Heart left ventricle (tissue), 16 donors: Measurements from ENCODE around the gene HNF1B. TPM values are rescaled to one million over a fixed set of nuclear protein-coding genes. Genes with fewer than 3 reads are reported as not detected.
A peak's percentile ranks its signal among the peaks of the same experiment; 100 is the strongest.

Experiments used
- ATAC-seq, 4 donors: fragments of 200-7000 bp; cut with Tn5 transposase; one replicate each; pipeline ENCODE4 v1.9.1; 2020 to 2022; ENCODE audit warnings: moderate library complexity in 4 of 4, mild to moderate bottlenecking in 3 of 4, moderate number of reproducible peaks in 1 of 4
- DNase-seq, 5 donors: peaks; one replicate each; pipeline ENCODE4 v3.0.0-alpha.2; 2020
- H3K27ac ChIP-seq, 12 donors: fragments of 200-600 bp; sonication (generic) in 4 of 12; one replicate each; pipeline versions ENCODE4 v1.5.0 to v1.8.0; 2016 to 2022; ENCODE audit warnings: mild to moderate bottlenecking in 2 of 12
- H3K27me3 ChIP-seq, 9 donors: fragments of 200-600 bp; sonication (generic) in 2 of 9; one replicate each; pipeline versions ENCODE4 v1.5.1 to v1.8.0; 2016 to 2022; ENCODE audit warnings: mild to moderate bottlenecking in 3 of 9
- H3K36me3 ChIP-seq, 9 donors: fragments of 200-600 bp; sonication (generic) in 2 of 9; one replicate each; pipeline versions ENCODE4 v1.5.0 to v1.8.0; 2018 to 2022; ENCODE audit warnings: mild to moderate bottlenecking in 2 of 9
- H3K4me1 ChIP-seq, 12 donors: fragments of 200-600 bp; sonication (generic) in 4 of 12; one replicate each; pipeline versions ENCODE4 v1.5.0 to v1.8.0; 2016 to 2022; ENCODE audit warnings: mild to moderate bottlenecking in 3 of 12
- H3K4me3 ChIP-seq, 12 donors: fragments of 200-600 bp; sonication (generic) in 4 of 12; one replicate each; pipeline versions ENCODE4 v1.5.0 to v1.8.0; 2017 to 2022; ENCODE audit warnings: mild to moderate bottlenecking in 9 of 12, moderate library complexity in 4 of 12
- H3K9me3 ChIP-seq, 12 donors: fragments of 200-600 bp; sonication (generic) in 4 of 12; one replicate each; pipeline versions ENCODE4 v1.5.0 to v1.8.0; 2016 to 2022; ENCODE audit warnings: mild to moderate bottlenecking in 1 of 12
- POLR2A ChIP-seq, 2 donors: fragments of 450-650 bp; IDR thresholded peaks; one replicate each; pipeline ENCODE4 v1.6.1; 2017; ENCODE audit warnings: antibody characterized with exemption in 2 of 2, mild to moderate bottlenecking in 2 of 2, moderate library complexity in 2 of 2
- WGBS, 4 donors: extraction: QIAGEN DNeasy Blood & Tissue Kit in 2 of 4; methylation state at CpG; one replicate each; pipeline versions ENCODE4 v1.1.5 to v1.1.7; 2013 to 2018; 5-methylcytosine and 5-hydroxymethylcytosine counted together
- intact Hi-C, 10 donors: fragments of 100-400 bp; cut with DNase I; formaldehyde crosslinking; loops; one replicate each; pipeline versions ENCODE4 v1.11.1 to v1.14.2; 2022
- polyA plus RNA-seq, 2 donors: library from polyadenylated mRNA; stranded (reverse); fragments of 200-250 nt; gene quantifications; one replicate each; pipeline ENCODE4 v1.2.3, GENCODE V29; 2013
- total RNA-seq, 9 donors: library from RNA; depleted of rRNA in 2 of 9; stranded (reverse); fragments of >200 nt in 2 of 9; fragmentation: NEBNext Ultra II Directional in 3 of 9; extraction: Animal tissue kit (Norgen Biotek cat#: 25700) in 3 of 9; gene quantifications; one replicate each; pipeline versions ENCODE4 v1.1.0 to v1.2.4, GENCODE V29; 2016 to 2023
- TF ChIP-seq, protein P1 (sequence below), 12 donors: fragments of 200-600 bp; sonication (generic) in 4 of 12; IDR thresholded peaks; one replicate each; pipeline versions ENCODE4 v1.5.0 to v1.8.0; 2018 to 2022; ENCODE audit warnings: antibody characterized with exemption in 12 of 12, mild to moderate bottlenecking in 5 of 12
- donor health status: ischemic (EF 13 %, LVEDD 7.1; RV severe dilation, severe dysfunction).
- donor health status: healthy with polysubstance abuse.
- donor health status: DM: no; HTN: yes; CAD: no.
- donor health status: DM: no; HTN: no; CAD: no.
- donor health status: ischemic (EF 25% LVEDD 6.9; RV normal size, moderate dysfunction).
- donor health status: ischemic (EF 25% LVEDD 5.7; RV mildly dilated, moderate dysfunction).
- donor health status: healthy.
- donor health status: DM: yes; HTN: yes; CAD: no.
- donor health status: ischemic (EF 35%, LVEDD 5.7; RV mildly dilated, moderate dysfunction).
- donor health status: nonischemic (EF 11% LVEDD 7.7; RV severe dilation, severe dysfunction).
- donor health status: DM: yes; HTN: yes; CAD: no.
- donor health status: PGD.
- donor health status: ischemic (EF 29% LVEDD 5.4; RV normal size, mild dysfunction).
- donor health status: nonischemic (EF 23%, LVEDD 6.1; RV moderate dilation, normal function).

HNF1B gene
- total and polyA plus RNA-seq, 11 donors = not detected

- H3K4me3 ChIP-seq = peak overlapping the region in 11 of 12 donors; percentile 69 to 97 (median 80)
- peaks cover 0 to 16% (median 0%) of the 10 kb centered on the region in 9 donors for H3K27me3 ChIP-seq
- intact Hi-C loops = loop anchor here in 1 of 10 donors (10.0 kb wide), 1 partner anchor 181 kb away; no protein-coding TSS in a partner anchor
- TF ChIP-seq, protein P1, sequence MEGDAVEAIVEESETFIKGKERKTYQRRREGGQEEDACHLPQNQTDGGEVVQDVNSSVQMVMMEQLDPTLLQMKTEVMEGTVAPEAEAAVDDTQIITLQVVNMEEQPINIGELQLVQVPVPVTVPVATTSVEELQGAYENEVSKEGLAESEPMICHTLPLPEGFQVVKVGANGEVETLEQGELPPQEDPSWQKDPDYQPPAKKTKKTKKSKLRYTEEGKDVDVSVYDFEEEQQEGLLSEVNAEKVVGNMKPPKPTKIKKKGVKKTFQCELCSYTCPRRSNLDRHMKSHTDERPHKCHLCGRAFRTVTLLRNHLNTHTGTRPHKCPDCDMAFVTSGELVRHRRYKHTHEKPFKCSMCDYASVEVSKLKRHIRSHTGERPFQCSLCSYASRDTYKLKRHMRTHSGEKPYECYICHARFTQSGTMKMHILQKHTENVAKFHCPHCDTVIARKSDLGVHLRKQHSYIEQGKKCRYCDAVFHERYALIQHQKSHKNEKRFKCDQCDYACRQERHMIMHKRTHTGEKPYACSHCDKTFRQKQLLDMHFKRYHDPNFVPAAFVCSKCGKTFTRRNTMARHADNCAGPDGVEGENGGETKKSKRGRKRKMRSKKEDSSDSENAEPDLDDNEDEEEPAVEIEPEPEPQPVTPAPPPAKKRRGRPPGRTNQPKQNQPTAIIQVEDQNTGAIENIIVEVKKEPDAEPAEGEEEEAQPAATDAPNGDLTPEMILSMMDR (IDR thresholded peaks at IDR 0.05) = no peak
- no peak for TF ChIP-seq POLR2A (IDR thresholded peaks at IDR 0.05)
- 4 to 5% (median 5%) methylated on average over 3 of the region's 3 CpGs for WGBS, 4 donors
- H3K4me1 ChIP-seq = peaks cover 0 to 45% (median 24%) of the 10 kb centered on the region in 12 donors
- no peaks in the 10 kb centered on the region for H3K9me3 ChIP-seq
- peaks cover 0 to 30% (median 26%) of the 10 kb centered on the region in 9 donors for H3K36me3 ChIP-seq
- H3K27ac ChIP-seq = peak overlapping the region in 11 of 12 donors; percentile 79 to 94 (median 87)
- ATAC-seq = no peak
- no peak for DNase-seq
Measured at GRCh38 chr17:37643869-37644268, 101.0 kb downstream of the HNF1B start.

DNA sequence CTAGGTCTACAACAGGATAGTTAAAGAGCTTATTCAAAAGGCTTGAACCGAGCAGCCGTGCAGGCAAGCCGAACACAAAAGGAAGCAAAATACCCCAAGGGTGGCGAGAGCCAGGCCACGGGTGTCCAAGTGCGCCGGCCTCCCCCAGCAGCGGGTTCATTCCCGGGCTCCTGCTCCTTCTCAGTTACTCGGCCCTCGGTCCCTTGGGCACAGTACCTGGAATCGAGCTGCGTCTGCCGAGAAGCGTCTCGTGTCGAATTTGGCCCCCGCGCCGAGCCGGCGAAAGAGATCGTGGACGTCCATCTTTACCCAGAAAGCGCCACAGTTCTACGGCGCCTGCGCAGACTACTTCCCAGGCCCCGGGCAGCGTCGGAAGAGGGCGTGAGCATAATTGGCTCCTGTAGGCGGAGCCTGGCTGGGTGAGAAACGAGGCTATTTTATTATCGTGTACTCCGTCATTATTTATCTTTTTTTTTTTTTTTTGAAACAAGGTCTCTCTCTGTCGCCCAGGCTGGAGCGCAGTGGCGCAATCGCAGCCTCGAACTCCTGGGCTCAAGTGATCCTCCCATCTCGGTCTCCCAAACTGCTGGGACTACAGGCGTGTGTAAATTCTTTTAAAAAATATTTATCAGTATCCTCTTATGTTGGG is 101.6 kb downstream of the HNF1B start, which contains the start of gene DDX52:
TSS of gene DDX52 (minus strand) at position 329 of the 649 bp plus-strand sequence. CDS start at position 303, 26 bp downstream.
- peak within 1 kb of the TSS; percentile 68 to 97 (median 78) for H3K4me3 ChIP-seq
- H3K27ac ChIP-seq = peak within 1 kb of the TSS; percentile 27 to 94 (median 86)
- peak; percentile 95 to 100 (median 99) for ATAC-seq
- H3K9me3 ChIP-seq = no peaks in the 10 kb centered on the region
- intact Hi-C loops = loop anchor here in 1 of 10 donors (10.0 kb wide), 1 partner anchor 182 kb away; no protein-coding TSS in a partner anchor
- peaks cover 0 to 36% (median 29%) of the 10 kb centered on the region in 9 donors for H3K36me3 ChIP-seq
- peaks cover 0 to 15% (median 0%) of the 10 kb centered on the region in 9 donors for H3K27me3 ChIP-seq
- peak; percentile 90 to 97 (median 94) for DNase-seq
- peak in 1 of 2 donors; percentile 55 for TF ChIP-seq POLR2A (IDR thresholded peaks at IDR 0.05)
- TF ChIP-seq, protein P1 (IDR thresholded peaks at IDR 0.05) = peak in 8 of 12 donors; percentile 7 to 47 (median 18)
- peaks cover 0 to 39% (median 22%) of the 10 kb centered on the region in 12 donors for H3K4me1 ChIP-seq
- 1 to 2% (median 1%) methylated on average over 43 of the region's 43 CpGs for WGBS, 4 donors

DNA sequence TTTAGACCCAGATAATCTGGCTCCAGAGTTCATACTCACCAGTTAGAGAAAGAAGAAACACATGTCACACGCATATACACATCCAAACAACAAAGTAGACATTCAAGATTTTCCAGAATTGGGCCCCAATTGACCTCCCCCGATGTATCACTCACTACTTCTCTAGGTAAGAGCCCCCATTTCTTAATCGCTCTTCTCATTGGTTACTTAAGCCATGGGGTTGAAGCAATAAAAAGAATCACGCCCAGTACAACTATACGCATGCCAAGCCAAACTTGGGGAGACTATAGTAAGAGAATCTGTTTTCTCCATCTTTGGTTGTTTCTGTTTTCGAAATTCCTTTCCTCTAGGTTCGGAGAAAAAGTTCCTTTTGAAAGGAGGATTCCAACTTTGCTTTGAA is 102.2 kb downstream of the HNF1B start:
- peak overlapping the region; percentile 68 to 97 (median 78) for H3K4me3 ChIP-seq
- peaks cover 0 to 38% (median 22%) of the 10 kb centered on the region in 12 donors for H3K4me1 ChIP-seq
- H3K27me3 ChIP-seq = peaks cover 0 to 12% (median 0%) of the 10 kb centered on the region in 9 donors
- H3K27ac ChIP-seq = peak overlapping the region in 11 of 12 donors; percentile 79 to 94 (median 87)
- peak in 2 of 4 donors; percentile 19 to 34 for ATAC-seq
- TF ChIP-seq POLR2A (IDR thresholded peaks at IDR 0.05) = no peak
- TF ChIP-seq, protein P1 (IDR thresholded peaks at IDR 0.05) = no peak
- WGBS, 4 donors = 1 to 2% (median 2%) methylated on average over 7 of the region's 7 CpGs
- intact Hi-C loops = loop anchor here in 1 of 10 donors (10.0 kb wide), 1 partner anchor 182 kb away; no protein-coding TSS in a partner anchor
- H3K9me3 ChIP-seq = no peaks in the 10 kb centered on the region
- H3K36me3 ChIP-seq = peaks cover 0 to 42% (median 35%) of the 10 kb centered on the region in 9 donors
- DNase-seq = no peak

DNA sequence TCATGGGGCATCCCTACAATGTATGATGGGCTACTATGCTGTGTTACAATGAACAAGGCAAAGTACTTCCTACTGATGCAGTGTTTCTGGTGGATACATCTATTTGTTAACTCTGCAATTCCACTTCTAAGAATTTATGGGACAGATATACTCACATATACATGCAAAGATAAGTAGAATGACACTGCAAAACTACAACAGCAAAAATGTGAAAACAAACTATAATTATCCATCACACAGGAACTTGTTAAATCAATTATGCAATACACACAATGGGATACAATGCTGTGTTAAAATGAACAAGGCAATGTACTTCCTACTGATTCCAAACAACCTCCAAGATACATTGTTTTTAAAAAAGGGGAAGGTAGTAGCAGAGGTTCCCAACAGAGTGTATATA is 104.8 kb downstream of the HNF1B start:
- H3K36me3 ChIP-seq = peaks cover 0 to 67% (median 62%) of the 10 kb centered on the region in 9 donors
- no peaks in the 10 kb centered on the region for H3K9me3 ChIP-seq
- intact Hi-C loops = loop anchor here in 1 of 10 donors (10.0 kb wide), 1 partner anchor 185 kb away; no protein-coding TSS in a partner anchor
- peaks cover 0 to 3% (median 0%) of the 10 kb centered on the region in 9 donors for H3K27me3 ChIP-seq
- H3K27ac ChIP-seq = no peak overlapping the region
- DNase-seq = no peak
- no peak overlapping the region for H3K4me3 ChIP-seq
- TF ChIP-seq POLR2A (IDR thresholded peaks at IDR 0.05) = no peak
- TF ChIP-seq, protein P1 (IDR thresholded peaks at IDR 0.05) = no peak
- peaks cover 0 to 38% (median 22%) of the 10 kb centered on the region in 12 donors for H3K4me1 ChIP-seq
- ATAC-seq = no peak
